Measurements from ENCODE around the gene SMAD6. TPM values are rescaled to one million over a fixed set of nuclear protein-coding genes. Genes with fewer than 3 reads are reported as not detected.

Gene SMAD6
- polyA plus RNA-seq, 1 donor from 2014 or later: 0.16 TPM

DNA sequence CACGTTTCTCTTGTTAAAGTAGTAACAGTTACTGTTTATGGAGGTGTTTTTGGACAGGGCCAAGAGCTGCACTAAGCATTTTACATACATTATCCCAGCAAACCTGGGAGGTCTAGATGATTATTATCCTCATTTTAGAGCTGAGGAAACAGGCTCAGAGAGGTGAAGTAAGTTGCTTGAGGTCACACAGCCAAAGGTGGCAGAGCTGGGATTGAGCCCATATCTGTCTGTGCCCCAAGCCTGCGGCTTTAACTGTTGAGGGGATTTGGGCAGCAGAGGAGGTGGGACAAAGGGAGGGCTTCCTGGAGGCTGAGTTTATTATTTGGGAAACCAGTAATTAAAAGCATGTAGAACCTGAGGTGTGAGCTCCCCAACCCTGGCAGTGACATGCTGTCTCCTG lies 9.2 kb downstream of the SMAD6 start:
- TF ChIP-seq RAD21 (conservative IDR thresholded peaks at IDR 0.05) (no peak), TAF1 (IDR thresholded peaks at IDR 0.05; ENCODE audit: low read depth) (no peak), EZH2 (IDR thresholded peaks at IDR 0.05; ENCODE audit: borderline replicate concordance, insufficient read depth, low read length, poor library complexity, severe bottlenecking) (no peak), SMC3 (conservative IDR thresholded peaks at IDR 0.05; ENCODE audit: poor library complexity) (no peak), POLR2AphosphoS5 (IDR thresholded peaks at IDR 0.05) (no peak), MXI1 (conservative IDR thresholded peaks at IDR 0.05; ENCODE audit: poor library complexity, severe bottlenecking) (no peak), EP300 (conservative IDR thresholded peaks at IDR 0.05; ENCODE audit: poor library complexity, severe bottlenecking) (no peak)
- TF ChIP-seq, protein P1, sequence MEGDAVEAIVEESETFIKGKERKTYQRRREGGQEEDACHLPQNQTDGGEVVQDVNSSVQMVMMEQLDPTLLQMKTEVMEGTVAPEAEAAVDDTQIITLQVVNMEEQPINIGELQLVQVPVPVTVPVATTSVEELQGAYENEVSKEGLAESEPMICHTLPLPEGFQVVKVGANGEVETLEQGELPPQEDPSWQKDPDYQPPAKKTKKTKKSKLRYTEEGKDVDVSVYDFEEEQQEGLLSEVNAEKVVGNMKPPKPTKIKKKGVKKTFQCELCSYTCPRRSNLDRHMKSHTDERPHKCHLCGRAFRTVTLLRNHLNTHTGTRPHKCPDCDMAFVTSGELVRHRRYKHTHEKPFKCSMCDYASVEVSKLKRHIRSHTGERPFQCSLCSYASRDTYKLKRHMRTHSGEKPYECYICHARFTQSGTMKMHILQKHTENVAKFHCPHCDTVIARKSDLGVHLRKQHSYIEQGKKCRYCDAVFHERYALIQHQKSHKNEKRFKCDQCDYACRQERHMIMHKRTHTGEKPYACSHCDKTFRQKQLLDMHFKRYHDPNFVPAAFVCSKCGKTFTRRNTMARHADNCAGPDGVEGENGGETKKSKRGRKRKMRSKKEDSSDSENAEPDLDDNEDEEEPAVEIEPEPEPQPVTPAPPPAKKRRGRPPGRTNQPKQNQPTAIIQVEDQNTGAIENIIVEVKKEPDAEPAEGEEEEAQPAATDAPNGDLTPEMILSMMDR (IDR thresholded peaks at IDR 0.05; ENCODE audit: poor library complexity, severe bottlenecking): no peak
- TF ChIP-seq, protein P2, sequence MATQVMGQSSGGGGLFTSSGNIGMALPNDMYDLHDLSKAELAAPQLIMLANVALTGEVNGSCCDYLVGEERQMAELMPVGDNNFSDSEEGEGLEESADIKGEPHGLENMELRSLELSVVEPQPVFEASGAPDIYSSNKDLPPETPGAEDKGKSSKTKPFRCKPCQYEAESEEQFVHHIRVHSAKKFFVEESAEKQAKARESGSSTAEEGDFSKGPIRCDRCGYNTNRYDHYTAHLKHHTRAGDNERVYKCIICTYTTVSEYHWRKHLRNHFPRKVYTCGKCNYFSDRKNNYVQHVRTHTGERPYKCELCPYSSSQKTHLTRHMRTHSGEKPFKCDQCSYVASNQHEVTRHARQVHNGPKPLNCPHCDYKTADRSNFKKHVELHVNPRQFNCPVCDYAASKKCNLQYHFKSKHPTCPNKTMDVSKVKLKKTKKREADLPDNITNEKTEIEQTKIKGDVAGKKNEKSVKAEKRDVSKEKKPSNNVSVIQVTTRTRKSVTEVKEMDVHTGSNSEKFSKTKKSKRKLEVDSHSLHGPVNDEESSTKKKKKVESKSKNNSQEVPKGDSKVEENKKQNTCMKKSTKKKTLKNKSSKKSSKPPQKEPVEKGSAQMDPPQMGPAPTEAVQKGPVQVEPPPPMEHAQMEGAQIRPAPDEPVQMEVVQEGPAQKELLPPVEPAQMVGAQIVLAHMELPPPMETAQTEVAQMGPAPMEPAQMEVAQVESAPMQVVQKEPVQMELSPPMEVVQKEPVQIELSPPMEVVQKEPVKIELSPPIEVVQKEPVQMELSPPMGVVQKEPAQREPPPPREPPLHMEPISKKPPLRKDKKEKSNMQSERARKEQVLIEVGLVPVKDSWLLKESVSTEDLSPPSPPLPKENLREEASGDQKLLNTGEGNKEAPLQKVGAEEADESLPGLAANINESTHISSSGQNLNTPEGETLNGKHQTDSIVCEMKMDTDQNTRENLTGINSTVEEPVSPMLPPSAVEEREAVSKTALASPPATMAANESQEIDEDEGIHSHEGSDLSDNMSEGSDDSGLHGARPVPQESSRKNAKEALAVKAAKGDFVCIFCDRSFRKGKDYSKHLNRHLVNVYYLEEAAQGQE (IDR thresholded peaks at IDR 0.05; ENCODE audit: borderline replicate concordance): no peak
- H3K9me3 ChIP-seq (ENCODE audit: low read length): no peaks in the 10 kb centered on the region
- H4K20me1 ChIP-seq (ENCODE audit: insufficient read depth): no peaks in the 10 kb centered on the region
- H2AFZ ChIP-seq (ENCODE audit: low read depth, low read length): no peak overlapping the region
- H3F3A ChIP-seq (ENCODE audit: insufficient read depth, low read length, poor library complexity, severe bottlenecking): no peaks in the 10 kb centered on the region
- H3K4me2 ChIP-seq (ENCODE audit: low read length): no peak overlapping the region
- no peak overlapping the region for H3K9ac ChIP-seq (ENCODE audit: low read length)
- H3K79me2 ChIP-seq (replicated peaks; ENCODE audit: insufficient read depth, low read length): no peaks in the 10 kb centered on the region
- H3K9me2 ChIP-seq (ENCODE audit: insufficient read depth, low read length): no peaks in the 10 kb centered on the region
- no peak overlapping the region for H3K27ac ChIP-seq (ENCODE audit: low read length)
- H3K27me3 ChIP-seq (ENCODE audit: insufficient read depth, low read depth, low read length): no peaks in the 10 kb centered on the region
- H3K36me3 ChIP-seq (ENCODE audit: insufficient read depth, low read length): no peaks in the 10 kb centered on the region
- no peak overlapping the region for H3K4me3 ChIP-seq (ENCODE audit: low read length)

DNA sequence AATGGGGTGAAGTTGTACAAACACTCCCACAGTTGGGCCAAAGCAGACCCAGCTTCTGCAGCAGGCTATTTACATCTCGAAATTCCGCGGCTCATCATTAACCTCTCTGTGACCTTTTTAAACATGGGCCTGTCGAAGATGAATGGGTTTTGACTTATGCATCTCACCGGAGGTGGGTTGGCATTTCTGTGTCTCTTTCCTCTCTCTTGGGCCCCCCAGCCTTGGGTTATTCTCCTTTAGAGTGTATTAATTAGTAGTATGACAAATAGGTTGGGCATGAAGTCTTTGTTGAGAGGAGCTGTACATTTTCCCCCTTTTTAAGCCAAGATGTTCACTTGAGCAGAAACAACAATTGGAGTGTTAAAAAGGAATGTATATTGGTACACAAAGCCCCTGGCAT lies 9.8 kb downstream of the SMAD6 start:
- H3K4me2 ChIP-seq (ENCODE audit: low read length): no peak overlapping the region
- H3F3A ChIP-seq (ENCODE audit: insufficient read depth, low read length, poor library complexity, severe bottlenecking): no peaks in the 10 kb centered on the region
- no peaks in the 10 kb centered on the region for H3K79me2 ChIP-seq (replicated peaks; ENCODE audit: insufficient read depth, low read length)
- H3K9ac ChIP-seq (ENCODE audit: low read length): no peak overlapping the region
- no peaks in the 10 kb centered on the region for H3K27me3 ChIP-seq (ENCODE audit: insufficient read depth, low read depth, low read length)
- no peak overlapping the region for H3K27ac ChIP-seq (ENCODE audit: low read length)
- H4K20me1 ChIP-seq (ENCODE audit: insufficient read depth): no peaks in the 10 kb centered on the region
- TF ChIP-seq EZH2 (IDR thresholded peaks at IDR 0.05; ENCODE audit: borderline replicate concordance, insufficient read depth, low read length, poor library complexity, severe bottlenecking) (no peak), TAF1 (IDR thresholded peaks at IDR 0.05; ENCODE audit: low read depth) (no peak), MXI1 (conservative IDR thresholded peaks at IDR 0.05; ENCODE audit: poor library complexity, severe bottlenecking) (no peak), EP300 (conservative IDR thresholded peaks at IDR 0.05; ENCODE audit: poor library complexity, severe bottlenecking) (no peak), SMC3 (conservative IDR thresholded peaks at IDR 0.05; ENCODE audit: poor library complexity) (no peak), POLR2AphosphoS5 (IDR thresholded peaks at IDR 0.05) (no peak), RAD21 (conservative IDR thresholded peaks at IDR 0.05) (no peak)
- TF ChIP-seq, protein P1 (IDR thresholded peaks at IDR 0.05; ENCODE audit: poor library complexity, severe bottlenecking): no peak
- TF ChIP-seq, protein P2 (IDR thresholded peaks at IDR 0.05; ENCODE audit: borderline replicate concordance): no peak
- no peaks in the 10 kb centered on the region for H3K9me2 ChIP-seq (ENCODE audit: insufficient read depth, low read length)
- no peak overlapping the region for H3K4me3 ChIP-seq (ENCODE audit: low read length)
- no peaks in the 10 kb centered on the region for H3K9me3 ChIP-seq (ENCODE audit: low read length)
- no peak overlapping the region for H2AFZ ChIP-seq (ENCODE audit: low read depth, low read length)
- no peaks in the 10 kb centered on the region for H3K36me3 ChIP-seq (ENCODE audit: insufficient read depth, low read length)

Data from neural cell (in vitro differentiated cells).